ENCODE measurements around the gene C16orf87. TPM values are rescaled to one million over a fixed set of nuclear protein-coding genes. Genes with fewer than 3 reads are reported as not detected.

The C16orf87 gene
- total RNA-seq, 1 experiment from 2014 or later: 27.1 TPM

DNA sequence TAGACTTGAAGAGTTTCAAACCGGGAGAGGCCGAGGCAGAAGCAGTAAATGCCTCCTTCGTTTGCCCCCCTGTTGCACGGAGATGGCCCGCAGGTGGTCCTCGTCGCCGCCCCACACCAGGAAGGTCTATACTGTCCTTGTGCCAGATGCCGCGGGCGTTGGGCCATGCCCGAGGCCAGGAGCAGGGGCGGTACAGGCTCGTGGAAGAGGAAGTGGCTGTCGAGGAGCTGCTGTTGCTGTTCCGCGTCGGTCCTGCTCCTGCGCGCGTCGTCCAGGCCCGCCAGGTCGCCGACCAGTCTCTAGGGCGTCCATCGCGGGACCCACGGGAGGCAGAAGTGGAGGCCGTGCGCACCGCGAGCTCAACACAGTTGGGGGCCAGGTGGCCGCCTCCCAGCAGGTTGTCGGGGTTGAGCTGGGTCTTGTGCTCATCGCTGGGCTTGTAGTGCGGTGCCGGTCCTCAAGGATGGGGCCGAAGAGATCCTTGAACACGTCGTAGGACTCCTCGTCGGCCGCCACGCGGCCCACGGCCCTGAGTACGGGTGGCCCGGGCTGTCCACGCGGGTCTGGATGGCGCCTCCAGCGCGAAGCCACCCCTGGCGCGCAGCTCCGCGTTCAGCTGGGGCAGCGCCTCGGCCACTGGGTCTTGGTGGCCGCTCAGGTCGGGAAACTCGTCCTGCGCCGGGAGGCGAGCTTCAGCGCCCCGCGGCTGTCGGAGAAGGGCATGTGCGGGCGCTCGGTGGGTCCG is 13.1 kb upstream of the C16orf87 start:
- Histone ChIP-seq H3K36me3 (ENCODE audit: insufficient read depth, low read length, poor library complexity, severe bottlenecking) (no peaks in the 10 kb centered on the region), H3K27me3 (replicated peaks; ENCODE audit: insufficient read depth, low read depth, low read length, poor library complexity) (no peaks in the 10 kb centered on the region), H3K27ac (ENCODE audit: low read depth, low read length, poor library complexity, severe bottlenecking) (no peak overlapping the region), H3K9me3 (ENCODE audit: low read depth, low read length, poor library complexity, severe bottlenecking) (no peaks in the 10 kb centered on the region), H3K4me1 (ENCODE audit: insufficient read depth, low read length, poor library complexity, severe bottlenecking) (no peaks in the 10 kb centered on the region), H3K4me3 (ENCODE audit: low read depth, low read length, poor library complexity, severe bottlenecking) (no peak overlapping the region)
- DNase-seq (ENCODE audit: low spot score): no peak
- BruUV-seq (replicated peaks): no TSS peak
- CTCF ChIA-PET: no interaction called here
- intact Hi-C loops (cut with micrococcal nuclease; ENCODE audit: unreplicated experiment): no loop called here
- no peak for TF ChIP-seq EZH2 (IDR thresholded peaks at IDR 0.05; ENCODE audit: borderline replicate concordance, low read depth, low read length, poor library complexity, severe bottlenecking)
- TF ChIP-seq, protein P1, sequence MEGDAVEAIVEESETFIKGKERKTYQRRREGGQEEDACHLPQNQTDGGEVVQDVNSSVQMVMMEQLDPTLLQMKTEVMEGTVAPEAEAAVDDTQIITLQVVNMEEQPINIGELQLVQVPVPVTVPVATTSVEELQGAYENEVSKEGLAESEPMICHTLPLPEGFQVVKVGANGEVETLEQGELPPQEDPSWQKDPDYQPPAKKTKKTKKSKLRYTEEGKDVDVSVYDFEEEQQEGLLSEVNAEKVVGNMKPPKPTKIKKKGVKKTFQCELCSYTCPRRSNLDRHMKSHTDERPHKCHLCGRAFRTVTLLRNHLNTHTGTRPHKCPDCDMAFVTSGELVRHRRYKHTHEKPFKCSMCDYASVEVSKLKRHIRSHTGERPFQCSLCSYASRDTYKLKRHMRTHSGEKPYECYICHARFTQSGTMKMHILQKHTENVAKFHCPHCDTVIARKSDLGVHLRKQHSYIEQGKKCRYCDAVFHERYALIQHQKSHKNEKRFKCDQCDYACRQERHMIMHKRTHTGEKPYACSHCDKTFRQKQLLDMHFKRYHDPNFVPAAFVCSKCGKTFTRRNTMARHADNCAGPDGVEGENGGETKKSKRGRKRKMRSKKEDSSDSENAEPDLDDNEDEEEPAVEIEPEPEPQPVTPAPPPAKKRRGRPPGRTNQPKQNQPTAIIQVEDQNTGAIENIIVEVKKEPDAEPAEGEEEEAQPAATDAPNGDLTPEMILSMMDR (conservative IDR thresholded peaks at IDR 0.05; ENCODE audit: low read depth, low read length): no peak
- POLR2A ChIA-PET (ENCODE audit: low non-redundant PET): no interaction called here

DNA sequence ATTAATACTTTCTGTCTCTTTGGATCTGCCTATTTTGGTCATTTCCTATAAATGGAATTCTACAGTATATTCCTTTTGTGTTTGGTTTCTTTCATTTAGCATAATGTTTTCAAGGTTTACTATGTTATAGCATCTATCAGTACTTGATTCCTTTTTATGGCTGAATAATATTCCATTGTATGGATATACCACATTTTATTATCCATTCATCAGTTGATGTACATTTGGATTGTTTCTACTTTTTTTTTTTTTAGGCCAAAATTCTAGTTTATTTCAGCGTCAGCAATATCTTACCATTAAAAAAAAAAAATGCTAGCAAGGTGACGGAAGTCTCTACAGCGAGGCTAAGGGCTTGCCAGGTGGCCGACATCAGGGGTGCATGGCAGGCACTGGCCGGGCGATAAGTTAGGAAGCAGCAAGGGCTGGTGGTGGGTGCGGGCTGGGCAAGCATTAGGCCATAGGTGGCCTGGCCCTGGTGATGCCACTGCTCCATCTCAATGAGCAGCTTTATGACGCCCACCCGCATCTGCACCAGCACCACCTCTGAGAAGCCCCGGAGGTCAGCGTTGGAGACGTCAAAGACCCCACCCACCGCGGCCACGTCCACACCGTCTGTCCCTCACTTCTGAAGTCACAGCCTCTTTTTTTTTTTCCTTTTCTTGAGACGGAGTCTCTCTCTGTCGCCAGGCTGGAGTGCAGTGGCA is 11.4 kb upstream of the C16orf87 start:
- POLR2A ChIA-PET (ENCODE audit: low non-redundant PET): no interaction called here
- Histone ChIP-seq H3K27me3 (replicated peaks; ENCODE audit: insufficient read depth, low read depth, low read length, poor library complexity) (no peaks in the 10 kb centered on the region), H3K9me3 (ENCODE audit: low read depth, low read length, poor library complexity, severe bottlenecking) (no peaks in the 10 kb centered on the region), H3K4me1 (ENCODE audit: insufficient read depth, low read length, poor library complexity, severe bottlenecking) (no peaks in the 10 kb centered on the region), H3K36me3 (ENCODE audit: insufficient read depth, low read length, poor library complexity, severe bottlenecking) (no peaks in the 10 kb centered on the region), H3K4me3 (ENCODE audit: low read depth, low read length, poor library complexity, severe bottlenecking) (no peak overlapping the region), H3K27ac (ENCODE audit: low read depth, low read length, poor library complexity, severe bottlenecking) (no peak overlapping the region)
- CTCF ChIA-PET: interaction anchor here (0.7 kb wide), 1 partner anchor 16 kb away, joined by 4 read pairs; no protein-coding TSS in a partner anchor
- no peak for DNase-seq (ENCODE audit: low spot score)
- BruUV-seq (replicated peaks): no TSS peak
- intact Hi-C loops (cut with micrococcal nuclease; ENCODE audit: unreplicated experiment): no loop called here
- no peak for TF ChIP-seq EZH2 (IDR thresholded peaks at IDR 0.05; ENCODE audit: borderline replicate concordance, low read depth, low read length, poor library complexity, severe bottlenecking)
- TF ChIP-seq, protein P1 (conservative IDR thresholded peaks at IDR 0.05; ENCODE audit: low read depth, low read length): no peak

DNA sequence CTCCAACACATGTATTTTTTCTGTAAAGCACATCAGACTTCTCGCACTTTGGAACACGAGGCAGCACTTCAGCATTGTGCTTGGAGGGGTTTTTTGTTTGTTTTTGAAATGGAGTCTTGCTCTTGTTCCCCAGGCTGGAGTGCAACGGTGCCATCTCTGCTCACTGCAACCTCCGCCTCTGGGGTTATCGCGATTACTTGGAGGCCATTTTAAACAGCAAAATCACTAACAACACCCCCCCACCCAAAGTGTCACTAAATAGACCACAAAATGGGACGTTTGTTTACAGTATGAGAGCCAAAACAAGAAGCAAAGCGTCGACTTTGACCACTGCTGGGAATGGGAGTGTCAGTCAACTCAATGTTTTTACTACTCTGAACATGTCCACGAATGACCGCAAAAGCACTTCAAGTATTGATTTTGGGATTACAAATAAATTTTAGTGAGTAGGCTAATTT is 9.0 kb upstream of the C16orf87 start:
- Histone ChIP-seq H3K27ac (ENCODE audit: low read depth, low read length, poor library complexity, severe bottlenecking) (no peak overlapping the region), H3K27me3 (replicated peaks; ENCODE audit: insufficient read depth, low read depth, low read length, poor library complexity) (no peaks in the 10 kb centered on the region), H3K9me3 (ENCODE audit: low read depth, low read length, poor library complexity, severe bottlenecking) (no peaks in the 10 kb centered on the region), H3K4me3 (ENCODE audit: low read depth, low read length, poor library complexity, severe bottlenecking) (no peak overlapping the region), H3K4me1 (ENCODE audit: insufficient read depth, low read length, poor library complexity, severe bottlenecking) (no peaks in the 10 kb centered on the region), H3K36me3 (ENCODE audit: insufficient read depth, low read length, poor library complexity, severe bottlenecking) (no peaks in the 10 kb centered on the region)
- DNase-seq (ENCODE audit: low spot score): no peak
- TF ChIP-seq EZH2 (IDR thresholded peaks at IDR 0.05; ENCODE audit: borderline replicate concordance, low read depth, low read length, poor library complexity, severe bottlenecking): no peak
- TF ChIP-seq, protein P1 (conservative IDR thresholded peaks at IDR 0.05; ENCODE audit: low read depth, low read length): no peak
- ChIA-PET CTCF (no interaction called here), POLR2A (ENCODE audit: low non-redundant PET) (no interaction called here)
- no TSS peak for BruUV-seq (replicated peaks)
- intact Hi-C loops (cut with micrococcal nuclease; ENCODE audit: unreplicated experiment): no loop called here

Data from A673 (cell line).